ENCODE data around the gene ZFP91.

ZFP91 gene

GRCh38 chr11:58582437-58582836 is 3.6 kb downstream of the ZFP91 start:
- DNase-seq (ENCODE audit: low read depth): no peak

- DNase-seq (ENCODE audit: low read depth): no peak
These were observed 8.1 kb downstream of the ZFP91 start for GRCh38 chr11:58586998-58587397.

DNA sequence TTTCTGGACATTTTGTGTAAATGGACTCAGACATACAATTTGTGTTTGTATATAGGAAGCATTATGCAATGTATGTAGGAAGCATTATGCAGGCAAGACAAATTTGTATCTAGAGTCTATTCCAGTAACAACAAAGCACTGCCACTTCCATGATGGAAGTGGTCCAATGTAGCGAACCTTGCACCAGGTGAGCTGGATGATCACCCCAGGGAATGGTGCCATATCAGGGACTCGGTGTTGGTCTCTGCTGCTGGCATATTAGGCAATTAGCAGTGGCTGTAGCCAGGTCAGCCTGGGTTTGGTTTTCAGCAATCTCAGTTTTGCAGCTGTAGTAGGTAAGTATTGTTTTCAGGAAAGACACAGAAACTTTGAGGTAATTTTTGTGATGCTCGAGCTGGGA is 12.8 kb downstream of the ZFP91 start:
- DNase-seq (ENCODE audit: low read depth): no peak

DNA sequence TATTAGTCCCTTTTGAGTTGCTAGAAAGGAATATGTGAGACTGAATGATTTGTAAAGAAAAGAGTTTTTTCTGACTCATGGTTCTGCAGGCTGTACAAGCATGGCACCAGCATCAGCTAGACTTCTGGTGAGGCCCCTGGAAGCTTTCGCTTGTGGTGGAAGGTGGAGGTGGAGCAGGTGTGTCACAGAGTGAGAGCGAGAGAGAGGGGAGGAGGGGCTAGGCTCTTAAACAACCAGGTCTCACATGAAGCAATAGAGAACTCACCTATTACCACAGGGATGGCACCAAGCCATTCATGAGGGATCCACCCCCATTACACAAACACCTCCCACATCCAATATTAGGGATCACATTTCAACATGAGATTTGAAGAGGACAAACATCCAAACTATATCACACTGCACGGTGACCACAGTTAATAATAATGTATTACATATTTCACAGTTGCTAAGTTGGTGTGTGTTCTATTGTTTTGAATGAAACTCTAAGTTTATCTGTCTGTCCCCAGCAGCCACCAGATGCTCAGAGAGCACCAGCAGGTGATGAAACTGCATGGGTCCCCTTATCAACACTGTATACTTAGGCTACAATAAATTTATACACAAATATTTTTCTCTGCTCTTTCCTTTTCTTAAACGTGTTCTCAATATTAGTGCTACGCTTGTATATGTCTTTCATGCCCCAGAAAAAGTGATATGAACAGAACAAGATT is 14.1 kb downstream of the ZFP91 start:
- no peak for DNase-seq (ENCODE audit: low read depth)

DNA sequence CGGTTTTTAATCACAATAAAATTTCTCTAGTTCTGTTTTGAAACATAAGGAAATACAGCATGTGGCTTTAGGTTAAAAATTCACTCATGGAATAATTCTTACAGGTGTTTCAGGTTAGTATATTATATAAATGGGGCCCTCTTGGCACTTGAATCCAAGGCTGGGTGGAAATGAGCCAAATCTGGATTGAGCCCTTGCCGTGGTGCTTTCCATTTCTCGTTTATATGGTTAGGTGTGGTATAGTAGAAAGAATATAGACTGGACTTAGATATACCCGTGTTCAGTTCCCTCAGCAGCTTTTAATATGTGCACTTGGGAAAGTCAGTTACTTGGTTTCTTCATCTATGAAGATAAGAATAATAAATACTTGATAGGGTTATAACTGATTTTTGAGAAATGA is 16.0 kb downstream of the ZFP91 start:
- DNase-seq (ENCODE audit: low read depth): no peak

GRCh38 chr11:58596621-58597020 is 17.8 kb downstream of the ZFP91 start:
- DNase-seq (ENCODE audit: low read depth): no peak

- no peak for DNase-seq (ENCODE audit: low read depth)
These were observed 18.8 kb downstream of the ZFP91 start for GRCh38 chr11:58597486-58598144.

DNA sequence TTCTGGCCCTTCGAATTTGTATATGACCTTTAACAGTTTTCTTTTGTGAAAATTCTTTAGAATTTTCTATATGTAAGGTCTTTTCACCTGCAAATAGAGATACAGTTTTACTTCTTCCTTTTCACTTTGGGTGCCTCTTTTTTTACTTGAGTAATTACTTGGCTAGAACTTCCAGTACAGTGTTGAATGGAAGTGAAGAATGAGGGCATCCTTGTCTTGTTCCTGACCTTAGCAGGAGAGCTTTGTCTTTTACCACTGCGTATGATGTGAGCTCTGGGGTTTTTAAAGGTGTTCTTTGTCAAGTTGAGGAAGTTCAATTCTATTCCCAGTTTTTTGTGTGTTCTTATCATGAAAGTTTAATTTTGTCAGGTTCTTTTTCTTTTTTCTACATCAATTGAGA is 21.6 kb downstream of the ZFP91 start:
- DNase-seq (ENCODE audit: low read depth): no peak

GRCh38 chr11:58606930-58607714 is 28.3 kb downstream of the ZFP91 start:
- DNase-seq (ENCODE audit: low read depth): no peak

- DNase-seq (ENCODE audit: low read depth): no peak
These were observed 29.5 kb downstream of the ZFP91 start for GRCh38 chr11:58608331-58608730.

- DNase-seq (ENCODE audit: low read depth): no peak
These were observed 30.9 kb downstream of the ZFP91 start for GRCh38 chr11:58609723-58610122.

DNA sequence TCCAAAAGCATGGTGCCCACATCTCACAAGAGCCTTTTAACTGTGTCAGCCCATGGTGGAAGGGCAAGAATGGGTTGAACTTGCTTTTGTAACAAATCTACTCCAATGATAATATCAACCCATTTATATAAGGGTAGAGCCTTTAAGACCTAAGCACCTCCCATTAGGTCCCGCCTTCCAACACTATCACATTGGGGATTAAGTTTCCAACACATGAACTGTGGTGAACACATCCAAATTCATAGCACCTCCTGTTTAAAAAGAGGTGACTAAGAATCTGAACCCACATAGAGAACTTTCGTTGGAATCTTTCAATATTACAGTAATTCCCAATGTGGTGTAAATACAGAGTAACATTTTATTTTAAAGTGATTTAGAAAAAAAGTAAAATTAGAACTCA is 34.4 kb downstream of the ZFP91 start:
- no peak for DNase-seq (ENCODE audit: low read depth)

- DNase-seq (ENCODE audit: low read depth): no peak
These were observed 36.7 kb downstream of the ZFP91 start for GRCh38 chr11:58615559-58615958.

DNA sequence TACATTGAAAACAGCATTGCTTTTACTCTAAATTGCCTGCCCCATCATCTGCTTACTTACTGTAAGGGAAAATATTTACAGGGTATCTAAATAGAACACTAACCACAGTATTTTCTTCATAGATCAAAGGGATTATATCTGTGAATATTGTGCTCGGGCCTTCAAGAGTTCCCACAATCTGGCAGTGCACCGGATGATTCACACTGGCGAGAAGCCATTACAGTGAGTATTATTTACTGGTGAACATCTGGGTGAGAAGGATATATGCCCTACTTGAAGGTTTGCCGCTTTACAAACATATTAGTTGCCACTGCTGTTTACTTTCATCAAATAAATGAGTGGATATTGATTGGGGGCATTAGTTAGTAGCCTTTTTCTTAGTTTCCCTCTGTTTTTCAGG is 37.7 kb downstream of the ZFP91 start:
- DNase-seq (ENCODE audit: low read depth): no peak

DNA sequence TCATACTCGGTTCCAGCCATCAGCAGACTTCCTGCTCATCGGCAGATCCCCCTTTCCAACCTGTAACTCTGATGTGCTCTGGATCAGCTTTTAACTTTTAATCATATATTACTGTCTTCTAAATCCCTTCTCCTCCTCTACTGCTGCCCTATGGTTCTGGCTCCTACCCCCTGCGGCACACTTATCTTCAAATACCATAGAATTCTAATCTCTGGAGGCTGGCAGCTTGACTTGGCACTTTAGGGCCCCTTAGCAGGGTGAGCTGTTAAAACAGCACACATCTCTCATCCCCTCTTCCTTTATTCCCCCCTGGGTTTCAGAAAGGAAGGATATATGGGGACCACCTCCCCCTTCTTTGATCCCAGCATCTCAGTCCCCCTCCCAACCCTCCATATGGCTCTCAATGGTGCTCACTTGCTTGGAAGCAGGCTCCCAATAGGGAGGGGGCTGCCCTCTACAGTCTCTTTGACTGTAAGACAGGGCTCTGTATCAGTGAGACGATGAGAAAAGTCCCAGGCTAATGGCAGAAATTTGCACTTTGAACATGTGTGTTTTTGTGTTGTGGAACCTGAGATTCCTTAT is 39.2 kb downstream of the ZFP91 start:
- DNase-seq (ENCODE audit: low read depth): no peak

DNA sequence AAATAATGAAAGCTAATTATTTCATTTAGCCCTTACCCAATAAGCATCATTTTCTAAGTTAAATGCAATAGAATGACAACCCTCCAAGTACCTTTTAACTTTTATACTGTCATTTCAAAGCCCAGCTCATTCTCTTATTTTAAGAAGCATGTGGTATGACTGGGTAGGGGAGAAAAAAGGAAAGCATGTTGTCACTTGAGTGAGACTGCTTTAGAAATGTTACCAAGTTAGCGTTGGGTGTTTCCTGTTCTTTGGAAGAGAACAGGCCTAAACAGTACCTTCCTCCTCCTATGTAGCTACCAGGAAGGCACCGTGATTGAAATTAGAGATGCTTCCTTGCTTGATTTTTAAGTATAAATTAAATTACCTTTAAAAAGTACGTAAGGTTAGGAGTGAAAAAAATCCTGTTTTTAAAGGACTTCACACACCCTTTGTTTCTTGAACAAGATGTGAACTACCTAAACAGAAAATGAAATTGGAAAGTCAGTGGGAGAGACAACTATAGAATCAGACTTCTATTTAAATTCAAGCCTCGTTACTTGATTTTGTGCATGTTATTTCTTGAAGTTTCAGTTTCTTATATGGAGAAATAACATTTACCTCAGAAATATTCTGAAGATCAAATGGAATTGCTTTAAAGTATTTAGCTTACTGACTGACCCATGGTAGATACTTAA is 42.9 kb downstream of the ZFP91 start:
- no peak for DNase-seq (ENCODE audit: low read depth)

DNA sequence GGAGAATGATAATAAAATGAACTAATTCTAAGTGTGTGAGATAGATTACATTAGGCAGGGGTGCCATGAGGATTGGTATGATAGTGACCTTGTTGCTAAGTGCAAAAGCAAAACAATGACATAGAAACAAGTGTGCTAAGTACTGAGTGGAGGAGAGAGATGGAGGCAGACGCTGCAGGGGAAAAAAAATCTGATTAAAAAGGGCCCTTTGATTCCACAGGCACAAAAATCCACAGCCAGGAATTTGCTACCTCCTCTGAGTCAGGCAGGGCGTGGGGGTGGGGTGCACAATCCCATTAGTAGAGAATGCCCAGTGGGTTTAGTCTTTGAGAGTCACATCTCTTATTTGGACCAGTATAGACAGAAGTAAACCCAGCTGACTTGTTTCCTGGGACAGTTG is 43.5 kb downstream of the ZFP91 start, which contains the start of gene CNTF:
TSS of gene CNTF (plus strand) at position 322 of the 400 bp plus-strand sequence. CDS start 88 bp downstream, outside the sequence.
- DNase-seq (ENCODE audit: low read depth): no peak

- DNase-seq (ENCODE audit: low read depth): no peak
These were observed 46.2 kb downstream of the ZFP91 start for GRCh38 chr11:58625086-58625485.

DNA sequence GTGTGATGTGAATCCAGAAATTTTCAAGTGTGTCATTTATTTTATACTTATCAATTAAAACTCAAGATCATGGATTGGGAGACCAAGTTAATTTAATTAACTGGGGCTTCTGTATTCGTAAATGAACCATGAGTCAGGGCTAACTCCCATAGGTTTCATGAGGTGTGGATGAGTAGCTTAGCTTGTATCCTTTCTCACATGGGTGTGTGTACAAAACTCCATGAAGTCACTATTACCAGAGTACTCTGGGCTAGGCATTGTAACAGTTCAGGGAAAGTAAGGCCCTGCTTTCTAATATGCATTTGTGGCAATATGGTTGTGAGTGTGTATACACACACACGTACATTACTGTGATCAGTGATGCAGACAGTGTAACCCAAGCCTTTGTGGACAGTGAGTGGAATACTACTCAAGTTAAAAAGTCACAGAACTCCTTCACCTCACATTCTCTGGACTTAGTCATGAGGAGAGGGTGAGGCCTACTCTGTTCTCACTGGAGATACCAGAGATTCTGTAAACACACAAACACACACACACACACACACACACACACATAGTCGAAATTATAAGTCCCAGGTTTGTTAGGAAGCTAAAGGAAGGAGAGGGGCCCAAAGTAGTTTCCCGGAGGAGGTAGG is 47.1 kb downstream of the ZFP91 start:
- no peak for DNase-seq (ENCODE audit: low read depth)

DNA sequence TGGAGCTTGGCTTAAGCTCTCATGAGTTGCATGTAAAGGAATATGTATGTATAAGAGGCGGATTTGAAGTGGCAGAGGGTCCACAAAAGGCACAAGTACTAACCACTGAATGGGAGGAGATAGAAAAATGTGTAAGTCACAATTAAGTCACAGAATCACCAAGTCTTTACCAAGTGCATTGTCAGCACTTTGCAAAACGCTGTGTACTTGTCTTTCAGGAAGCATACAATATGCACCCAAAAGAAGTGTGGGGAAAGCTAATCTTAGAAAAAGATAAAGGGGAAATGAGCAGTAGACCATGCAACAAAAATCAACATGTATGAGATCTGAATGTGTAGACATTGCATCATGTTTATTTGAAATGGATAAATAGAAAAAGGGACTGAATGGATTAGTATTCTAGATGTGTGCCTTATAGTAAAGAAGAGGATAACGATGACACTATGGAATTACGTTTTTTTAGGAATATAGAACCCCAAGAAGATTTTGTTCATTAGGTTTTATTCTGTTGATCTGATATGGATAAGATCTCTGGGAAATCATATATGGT is 48.1 kb downstream of the ZFP91 start:
- no peak for DNase-seq (ENCODE audit: low read depth)

GRCh38 chr11:58628446-58628845 is 49.6 kb downstream of the ZFP91 start:
- no peak for DNase-seq (ENCODE audit: low read depth)

Measured in CMK (cell line).